GM12878 (cell line): ENCODE data around the gene AP2B1. TPM values are rescaled to one million over a fixed set of nuclear protein-coding genes. Genes with fewer than 3 reads are reported as not detected.
A peak's percentile ranks its signal among the peaks of the same experiment; 100 is the strongest.

ENCODE experiments used
- ATAC-seq: fragments of 200-7000 bp; cut with Tn5 transposase; 3 replicates; pipeline ENCODE4 v1.9.1; 2020; ENCODE audit warnings: mild to moderate bottlenecking, moderate library complexity
- BruUV-seq: library from RNA; stranded (reverse); fragments of 400-500 nt; replicated peaks from 2 replicates; lab custom pipeline; 2021; lab: Mats Ljungman, UMichigan
- CTCF ChIA-PET: fragments of 300-600 bp; sonication (Branson Sonifier 250); formaldehyde crosslinking; extraction: SDS; loops from one replicate; lab custom pipeline; 2021; ENCODE audit warnings: inconsistent platforms; lab: Yijun Ruan, JAX
- POLR2A ChIA-PET: fragments of 350-600 bp; formaldehyde crosslinking; extraction: SDS; loops from one replicate; lab custom pipeline; 2021; ENCODE audit warnings: inconsistent platforms; lab: Charles Lee
- RAD21 ChIA-PET: fragments of 300-600 bp; sonication (Branson Sonifier 250); formaldehyde crosslinking; loops from one replicate; lab custom pipeline; 2023; ENCODE audit warnings: antibody characterized with exemption; ENCODE audit not compliant: unreplicated experiment; lab: Charles Lee
- SMC1A ChIA-PET: fragments of 300-600 bp; sonication (Branson Sonifier 250); formaldehyde crosslinking; loops from one replicate; lab custom pipeline; 2023; ENCODE audit not compliant: unreplicated experiment, uncharacterized antibody; lab: Charles Lee
- DNase-seq: peaks from one replicate; pipeline ENCODE4 v3.0.0-alpha.2; 2011; ENCODE audit warnings: low read depth, low spot score
- FAIRE-seq: peaks from 3 replicates; lab custom pipeline; 2011; peaks lifted over from hg19 to GRCh38; lab: Jason Lieb, UNC
- H2AFZ ChIP-seq: 2 replicates; pipeline ENCODE4 v1.6.0; 2011; ENCODE audit warnings: low read depth, low read length, control low read depth; ENCODE audit not compliant: control insufficient read depth
- H3K27ac ChIP-seq: 2 replicates; pipeline ENCODE4 v1.5.1; 2011; ENCODE audit warnings: control low read depth; ENCODE audit not compliant: control insufficient read depth, insufficient read depth
- H3K27me3 ChIP-seq, 2 experiments: replicated peaks in 1 of 2; 2 replicates each; pipeline versions ENCODE4 v1.6.0 to v1.6.1; 2011; ENCODE audit warnings: low read length in 1 of 2; ENCODE audit not compliant: control insufficient read depth in 2 of 2, insufficient read depth in 2 of 2
- H3K36me3 ChIP-seq, 2 experiments: 2 replicates each; pipeline ENCODE4 v1.5.1; 2011; ENCODE audit warnings: low read length in 1 of 2; ENCODE audit not compliant: control insufficient read depth in 2 of 2, insufficient read depth in 2 of 2
- H3K4me1 ChIP-seq: 2 replicates; pipeline ENCODE4 v1.6.1; 2011; ENCODE audit warnings: mild to moderate bottlenecking, low read length, moderate library complexity, mixed read lengths; ENCODE audit not compliant: control insufficient read depth, insufficient read depth
- H3K4me2 ChIP-seq: 2 replicates; pipeline ENCODE4 v1.6.0; 2011; ENCODE audit warnings: control low read depth; ENCODE audit not compliant: control insufficient read depth, insufficient read depth
- H3K4me3 ChIP-seq: fragments of 200-600 bp; sonication (generic); 2 replicates; pipeline ENCODE4 v1.5.1; 2016
- H3K79me2 ChIP-seq: 2 replicates; pipeline ENCODE4 v1.6.0; 2011; ENCODE audit warnings: low read length; ENCODE audit not compliant: control insufficient read depth, insufficient read depth
- H3K9ac ChIP-seq: 2 replicates; pipeline ENCODE4 v1.8.0; 2011; ENCODE audit warnings: low read length, control low read depth, mixed read lengths; ENCODE audit not compliant: control insufficient read depth, insufficient read depth
- H3K9me3 ChIP-seq: replicated peaks from 3 replicates; pipeline ENCODE4 v1.5.1; 2011; ENCODE audit warnings: mild to moderate bottlenecking, low read length; ENCODE audit not compliant: control insufficient read depth, insufficient read depth
- H4K20me1 ChIP-seq: 2 replicates; pipeline ENCODE4 v1.6.0; 2011; ENCODE audit not compliant: control insufficient read depth, insufficient read depth
- IKZF1 ChIP-seq: fragments of 450-650 bp; conservative IDR thresholded peaks from 2 replicates; pipeline ENCODE4 v1.6.1; 2017; ENCODE audit warnings: antibody characterized with exemption, mild to moderate bottlenecking
- IKZF2 ChIP-seq, 2 experiments: fragments of 450-650 bp; IDR thresholded peaks; 2 replicates each; pipeline ENCODE4 v1.6.1; 2017; ENCODE audit warnings: mild to moderate bottlenecking in 2 of 2, moderate library complexity in 2 of 2
- MEF2B ChIP-seq: fragments of 450-650 bp; IDR thresholded peaks from 2 replicates; pipeline ENCODE4 v1.6.1; 2018; ENCODE audit warnings: mild to moderate bottlenecking, moderate library complexity; ENCODE audit not compliant: partially characterized antibody, poor library complexity, severe bottlenecking
- RELB ChIP-seq: fragments of 450-650 bp; IDR thresholded peaks from 2 replicates; pipeline ENCODE4 v1.6.1; 2017; ENCODE audit warnings: low read depth, mild to moderate bottlenecking, moderate library complexity
- SUZ12 ChIP-seq: fragments of 200-600 bp; sonication (generic); IDR thresholded peaks from one replicate; pipeline ENCODE4 v1.6.1; 2018; ENCODE audit warnings: antibody characterized with exemption, mild to moderate bottlenecking; ENCODE audit not compliant: unreplicated experiment
- TBL1XR1 ChIP-seq: IDR thresholded peaks from 2 replicates; pipeline ENCODE4 v1.6.1; 2012; ENCODE audit warnings: low read depth, low read length, improper control_type of control experiment
- ZBED1 ChIP-seq: IDR thresholded peaks from 2 replicates; pipeline ENCODE4 v1.6.1; 2016; ENCODE audit warnings: borderline replicate concordance
- ZNF207 ChIP-seq: fragments of 450-650 bp; IDR thresholded peaks from 2 replicates; pipeline ENCODE4 v1.6.1; 2014; ENCODE audit warnings: antibody characterized with exemption, mild to moderate bottlenecking, borderline replicate concordance
- ZNF217 ChIP-seq: fragments of 450-650 bp; IDR thresholded peaks from 2 replicates; pipeline ENCODE4 v1.6.1; 2017; ENCODE audit warnings: antibody characterized with exemption, mild to moderate bottlenecking
- ZNF24 ChIP-seq: fragments of 450-650 bp; IDR thresholded peaks from 2 replicates; pipeline ENCODE4 v1.6.1; 2017; ENCODE audit warnings: antibody characterized with exemption, mild to moderate bottlenecking
- ZNF622 ChIP-seq: fragments of 450-650 bp; IDR thresholded peaks from 2 replicates; pipeline ENCODE4 v1.6.1; 2017; ENCODE audit warnings: mild to moderate bottlenecking, inconsistent platforms
- WGBS: methylation state at CpG from one replicate; pipeline ENCODE4 v1.1.6; 2016; ENCODE audit warnings: low lambda C conversion rate; ENCODE audit not compliant: insufficient replicate concordance, insufficient coverage; ENCODE audit errors: missing lambda C conversion rate; 5-methylcytosine and 5-hydroxymethylcytosine counted together
- in situ Hi-C: fragments of 300-500 bp; cut with MboI; formaldehyde crosslinking; loops from 9 replicates; pipeline ENCODE4 v1.14.3; 2018; ENCODE audit warnings: mixed read lengths
- intact Hi-C: fragments of 100-400 bp; cut with micrococcal nuclease; formaldehyde crosslinking; loops from one replicate; pipeline ENCODE4 v1.14.2; 2022; ENCODE audit not compliant: unreplicated experiment
- polyA plus RNA-seq, 11 experiments: library from polyadenylated mRNA; depleted of rRNA in 4 of 11; unstranded in 6 of 11; stranded (reverse) in 5 of 11; fragments of >200 nt; fragmentation: Nextera tagmentation in 4 of 11; fragmentation: Illumina TruSeq in 1 of 11; extraction: Ambion mirVana in 4 of 11; extraction: Trizol in 1 of 11; gene quantifications; 1 replicate in 1 of 11; 2 replicates in 10 of 11; pipeline versions ENCODE4 v1.2.1 to v1.2.3, GENCODE V29; 2011 to 2016; ENCODE audit warnings: inconsistent platforms in 2 of 11, missing spikeins in 2 of 11, low read depth in 1 of 11
- total RNA-seq, 4 experiments: library from RNA; depleted of rRNA in 3 of 4; stranded (reverse); fragments of >200 nt in 3 of 4; fragmentation: Illumina TruSeq in 1 of 4; extraction: Trizol in 1 of 4; gene quantifications; 2 replicates each; pipeline versions ENCODE4 v1.2.1 to v1.2.3, GENCODE V29; 2013 to 2021
- TF ChIP-seq, protein P1 (sequence below): IDR thresholded peaks from 2 replicates; pipeline ENCODE4 v1.6.1; 2012; ENCODE audit warnings: low read depth, low read length, improper control_type of control experiment
- TF ChIP-seq, protein P2 (sequence below): fragments of 450-650 bp; IDR thresholded peaks from 2 replicates; pipeline ENCODE4 v1.6.1; 2017; ENCODE audit warnings: mild to moderate bottlenecking

AP2B1 gene
- total and polyA plus RNA-seq, 10 of the 15 experiments (the other 5 are each of a cell fraction or from before 2014, with no cell fraction given) = 18.6 to 112 (median 53.9) TPM

DNA sequence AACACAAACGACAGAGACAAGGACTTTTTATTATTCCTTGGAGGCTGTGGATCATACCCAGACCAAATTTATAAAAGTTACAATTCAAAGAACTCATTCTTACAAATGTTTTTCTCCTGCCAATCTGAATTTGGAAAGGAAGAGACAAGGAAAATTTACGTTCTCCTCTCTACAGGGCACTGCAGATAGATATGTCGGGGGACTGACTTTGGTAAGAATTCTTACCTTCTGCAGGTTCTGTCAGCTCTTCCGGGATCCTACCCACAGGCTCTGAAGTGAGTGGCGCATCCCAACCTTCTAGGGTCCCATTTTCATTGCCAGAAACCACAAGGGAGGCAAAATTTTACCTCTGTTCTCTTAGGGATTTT lies 47.5 kb upstream of the AP2B1 start:
- Histone ChIP-seq H3K4me3 (peak overlapping the region; percentile 84), H2AFZ (peak overlapping the region; percentile 61), H3K9ac (peak overlapping the region; percentile 80), H3K36me3 (no peaks in the 10 kb centered on the region), H3K79me2 (peaks cover 54% of the 10 kb centered on the region), H3K9me3 (no peaks in the 10 kb centered on the region), H3K27me3 (no peaks in the 10 kb centered on the region), H3K4me2 (peak overlapping the region; percentile 85), H3K27ac (peak overlapping the region; percentile 92), H3K4me1 (peaks cover 19% of the 10 kb centered on the region), H4K20me1 (no peaks in the 10 kb centered on the region)
- SMC1A ChIA-PET = interaction anchor here (0.7 to 12.6 kb wide), 10 partner anchors 39 to 368 kb away, joined by 3 to 251 read pairs (median 6); partner anchors contain the start of genes AP2B1, PEX12, SLFN11 and SLFN12
- POLR2A ChIA-PET = interaction anchor here (0.6 to 1.0 kb wide), 6 partner anchors 86 to 1856 kb away, joined by 3 to 5 read pairs (median 3); partner anchors contain the start of gene SLFN13
- intact Hi-C loops (loop anchor here (1.0 to 10.0 kb wide), 5 partner anchors 107 to 395 kb away; partner anchors contain the start of genes NLE1, SLFN12, SLFN5 and UNC45B), in situ Hi-C loops (loop anchor here (5.0 kb wide), 3 partner anchors 167 to 372 kb away; partner anchors contain the start of gene SLFN11)
- no peak for ATAC-seq
- no peak for DNase-seq
- CTCF ChIA-PET = interaction anchor here (0.6 to 16.4 kb wide), 24 partner anchors 8 to 457 kb away, joined by 3 to 321 read pairs (median 4); partner anchors contain the start of genes PEX12, SLFN11, SLFN13 and SLFN14
- RAD21 ChIA-PET = interaction anchor here (0.7 to 8.2 kb wide), 7 partner anchors 39 to 399 kb away, joined by 3 to 171 read pairs (median 11); partner anchors contain the start of genes PEX12, SLFN11, SLFN13 and TAF15
- TSS peak; percentile 41 for BruUV-seq
- no peak for TF ChIP-seq MEF2B
- TF ChIP-seq RELB = 0 out of 2 replicates have a peak, but pooled peaks have one; percentile 9
- TF ChIP-seq ZNF217 = no peak
- TF ChIP-seq IKZF1 = 0 out of 2 replicates have a peak, but pooled peaks have one; percentile 13
- no peak for TF ChIP-seq ZNF622
- TF ChIP-seq ZBED1 = no peak
- TF ChIP-seq ZNF207 = no peak
- TF ChIP-seq, protein P1, sequence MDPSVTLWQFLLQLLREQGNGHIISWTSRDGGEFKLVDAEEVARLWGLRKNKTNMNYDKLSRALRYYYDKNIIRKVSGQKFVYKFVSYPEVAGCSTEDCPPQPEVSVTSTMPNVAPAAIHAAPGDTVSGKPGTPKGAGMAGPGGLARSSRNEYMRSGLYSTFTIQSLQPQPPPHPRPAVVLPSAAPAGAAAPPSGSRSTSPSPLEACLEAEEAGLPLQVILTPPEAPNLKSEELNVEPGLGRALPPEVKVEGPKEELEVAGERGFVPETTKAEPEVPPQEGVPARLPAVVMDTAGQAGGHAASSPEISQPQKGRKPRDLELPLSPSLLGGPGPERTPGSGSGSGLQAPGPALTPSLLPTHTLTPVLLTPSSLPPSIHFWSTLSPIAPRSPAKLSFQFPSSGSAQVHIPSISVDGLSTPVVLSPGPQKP = no peak
- no peak for TF ChIP-seq ZNF24
- 0 out of 4 replicates have a peak, but pooled peaks of 1 of the 2 experiments have one; percentile 9 for TF ChIP-seq IKZF2 (IDR thresholded peaks at IDR 0.05)
- TF ChIP-seq, protein P2, sequence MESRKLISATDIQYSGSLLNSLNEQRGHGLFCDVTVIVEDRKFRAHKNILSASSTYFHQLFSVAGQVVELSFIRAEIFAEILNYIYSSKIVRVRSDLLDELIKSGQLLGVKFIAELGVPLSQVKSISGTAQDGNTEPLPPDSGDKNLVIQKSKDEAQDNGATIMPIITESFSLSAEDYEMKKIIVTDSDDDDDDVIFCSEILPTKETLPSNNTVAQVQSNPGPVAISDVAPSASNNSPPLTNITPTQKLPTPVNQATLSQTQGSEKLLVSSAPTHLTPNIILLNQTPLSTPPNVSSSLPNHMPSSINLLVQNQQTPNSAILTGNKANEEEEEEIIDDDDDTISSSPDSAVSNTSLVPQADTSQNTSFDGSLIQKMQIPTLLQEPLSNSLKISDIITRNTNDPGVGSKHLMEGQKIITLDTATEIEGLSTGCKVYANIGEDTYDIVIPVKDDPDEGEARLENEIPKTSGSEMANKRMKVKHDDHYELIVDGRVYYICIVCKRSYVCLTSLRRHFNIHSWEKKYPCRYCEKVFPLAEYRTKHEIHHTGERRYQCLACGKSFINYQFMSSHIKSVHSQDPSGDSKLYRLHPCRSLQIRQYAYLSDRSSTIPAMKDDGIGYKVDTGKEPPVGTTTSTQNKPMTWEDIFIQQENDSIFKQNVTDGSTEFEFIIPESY = no peak
- peak; percentile 35; the same call in 1 of the 2 replicates for TF ChIP-seq TBL1XR1
- TF ChIP-seq SUZ12 = no peak
- FAIRE-seq = no peak
- 2% methylated on average over 5 of the region's 5 CpGs for WGBS
